NCI-H2029 treated with DMSO at 0.1 percent for 48 hours (cell line): ENCODE data around the gene NPAS3.

Experiments used
- DNase-seq: peaks from one replicate; lab custom pipeline; 2025; lab: John Stamatoyannopoulos, UW

The NPAS3 gene

DNA sequence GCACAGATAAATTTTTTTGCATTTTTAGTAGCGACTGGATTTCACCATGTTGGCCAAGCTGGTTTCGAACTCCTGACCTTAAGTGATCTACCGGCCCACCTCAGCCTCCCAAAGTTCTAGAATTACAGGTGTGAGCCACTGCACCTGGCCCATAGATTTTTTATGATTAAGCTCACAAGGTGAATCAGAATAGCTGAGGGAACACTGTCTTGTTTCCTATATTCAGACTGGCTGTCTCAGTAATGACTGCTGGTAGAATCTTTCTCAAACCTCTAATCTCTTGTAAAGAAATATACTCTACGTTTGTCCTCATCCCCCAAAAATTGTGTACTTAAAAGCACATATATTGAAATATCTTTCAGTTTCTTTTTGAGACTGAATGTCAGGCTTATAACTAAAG, 650.1 kb downstream of the NPAS3 start:
- DNase-seq = no peak

DNA sequence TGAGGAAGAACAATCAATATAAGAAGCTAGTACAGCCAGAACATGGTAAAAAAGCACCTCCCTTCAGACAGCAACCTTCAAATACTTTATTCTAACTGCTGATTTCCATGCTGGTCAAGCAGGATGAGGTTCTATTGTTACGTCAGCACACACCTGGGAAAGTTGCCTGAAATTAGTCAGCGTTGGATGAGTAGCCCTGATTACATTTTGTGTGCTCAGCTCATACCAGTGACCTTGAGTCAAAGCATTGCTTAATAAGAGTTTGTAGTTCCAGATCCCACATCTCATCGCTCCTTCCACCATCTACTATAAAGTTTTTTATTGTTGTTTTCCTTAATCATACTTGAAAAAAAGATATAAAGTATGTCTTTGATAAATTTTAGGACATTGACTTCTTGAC, 650.7 kb downstream of the NPAS3 start:
- DNase-seq = no peak

DNA sequence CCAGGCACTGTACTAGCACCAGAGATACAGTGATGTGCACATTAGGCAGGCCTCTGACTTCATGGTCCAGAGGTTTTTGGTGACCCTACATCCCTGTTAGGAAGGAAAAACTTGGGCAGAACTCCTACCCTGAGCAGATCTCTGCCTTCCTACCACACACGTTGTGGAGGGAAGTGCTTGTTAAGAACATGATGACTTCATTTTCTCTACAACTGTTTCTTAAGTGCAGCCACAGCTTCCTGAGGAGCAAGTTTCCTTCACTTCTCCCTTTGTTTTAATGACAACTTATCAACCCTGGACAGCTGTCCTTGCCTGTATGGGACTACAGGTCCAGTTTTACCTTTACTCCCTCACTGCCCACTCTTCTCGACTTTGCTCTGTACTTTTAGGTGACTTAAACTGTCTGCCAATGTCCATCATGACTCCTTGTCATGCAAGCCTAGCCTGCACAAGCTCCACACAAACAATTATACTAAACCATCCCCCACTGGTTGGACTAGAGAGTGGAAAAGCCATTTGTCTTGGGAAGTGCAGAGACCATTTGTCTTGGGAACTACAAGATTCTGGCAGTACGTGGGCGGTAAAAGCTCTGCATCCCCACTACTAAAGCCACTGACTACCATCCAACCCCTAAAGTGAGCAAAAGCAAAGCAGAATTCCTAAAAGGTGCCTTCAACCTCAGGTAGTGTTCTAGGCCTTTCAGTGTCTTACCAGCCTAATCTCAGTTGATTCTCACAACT, 652.4 kb downstream of the NPAS3 start:
- no peak for DNase-seq

GRCh38 chr14:33592297-33592696, 653.6 kb downstream of the NPAS3 start:
- no peak for DNase-seq

GRCh38 chr14:33596211-33597080, 657.8 kb downstream of the NPAS3 start:
- no peak for DNase-seq

DNA sequence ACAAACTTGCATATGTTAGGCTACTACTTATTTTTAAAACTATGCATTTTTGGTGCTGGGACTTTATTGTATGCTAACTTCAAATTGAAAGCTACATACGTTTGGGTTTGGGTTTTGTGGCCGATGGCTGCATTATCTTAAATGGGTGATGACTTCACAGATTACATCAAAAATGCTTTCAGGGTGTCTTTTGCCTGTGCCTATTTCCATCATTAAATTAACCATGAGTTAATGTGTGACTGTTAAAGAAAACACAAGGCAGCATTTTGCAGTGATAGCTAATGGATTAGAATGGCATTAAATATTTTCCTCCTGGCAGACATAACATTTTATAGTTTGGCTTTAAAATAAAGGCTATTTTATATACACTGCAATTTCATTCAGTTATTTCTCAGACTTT, 659.9 kb downstream of the NPAS3 start:
- no peak for DNase-seq

DNA sequence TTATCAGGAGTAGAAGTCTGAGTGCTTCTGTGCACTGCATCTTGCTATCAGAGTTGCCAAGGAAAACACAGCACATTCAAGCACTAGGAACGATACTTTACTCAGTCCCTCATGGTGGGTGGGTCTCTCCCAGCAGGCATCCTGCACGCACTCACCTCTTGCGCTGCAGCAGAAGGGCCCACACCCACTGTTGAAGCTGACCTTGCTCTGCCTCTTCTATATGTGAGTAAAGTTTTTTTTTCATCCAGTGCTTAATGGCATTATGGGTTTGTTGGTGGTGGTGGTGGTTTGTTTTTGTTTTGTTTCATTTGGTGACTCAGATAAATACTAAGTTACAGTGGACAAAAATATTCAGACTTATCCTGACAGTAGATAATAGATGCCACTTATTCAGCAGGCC, 663.7 kb downstream of the NPAS3 start:
- DNase-seq = no peak

GRCh38 chr14:33606591-33606990, 667.9 kb downstream of the NPAS3 start:
- DNase-seq = no peak

DNA sequence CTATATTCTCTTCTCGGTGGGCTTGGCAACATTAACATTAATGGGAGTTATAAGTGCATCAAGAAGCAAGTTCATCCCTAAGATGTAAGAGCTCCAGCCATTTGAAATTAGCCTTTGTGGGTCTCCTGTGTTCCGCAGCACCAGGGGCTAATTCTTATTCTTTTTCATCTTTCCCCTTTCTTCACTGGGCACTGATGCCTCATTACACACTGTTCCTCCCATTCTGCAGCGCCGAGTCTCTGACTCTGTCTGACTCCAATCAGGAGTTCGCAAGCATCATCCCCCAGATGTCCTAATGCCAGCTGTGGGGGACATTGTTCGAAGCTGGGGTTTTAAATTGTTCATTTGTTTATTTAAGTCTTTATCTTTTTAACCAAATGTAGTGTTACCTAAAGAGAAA, 670.9 kb downstream of the NPAS3 start:
- no peak for DNase-seq

- DNase-seq = no peak
Observed at GRCh38 chr14:33610121-33610520, 671.4 kb downstream of the NPAS3 start.

GRCh38 chr14:33611405-33612196, 672.9 kb downstream of the NPAS3 start:
- no peak for DNase-seq

- DNase-seq = no peak
Observed at GRCh38 chr14:33612197-33612505, 673.5 kb downstream of the NPAS3 start.

DNA sequence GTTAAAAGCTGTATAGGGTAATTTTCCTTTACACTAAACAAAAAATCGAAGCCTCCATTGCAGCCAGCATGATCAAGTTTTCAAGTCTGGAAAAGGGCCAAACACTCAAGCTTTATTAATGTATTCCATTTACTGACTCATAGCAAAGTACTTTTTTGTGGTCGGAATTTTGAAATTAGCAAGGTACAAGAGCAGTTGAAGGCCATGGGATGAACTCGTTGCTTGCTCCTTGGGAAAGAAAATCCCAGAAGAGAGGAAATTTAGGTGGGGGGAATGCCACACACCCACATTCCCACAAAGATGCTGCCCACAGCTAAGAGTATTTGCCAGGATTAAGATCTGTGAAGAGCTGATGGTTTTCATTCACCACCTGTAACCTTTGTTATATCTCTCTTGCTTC, 678.5 kb downstream of the NPAS3 start:
- peak; percentile 72 for DNase-seq

- no peak for DNase-seq
Observed at GRCh38 chr14:33618361-33619105, 679.9 kb downstream of the NPAS3 start.

DNA sequence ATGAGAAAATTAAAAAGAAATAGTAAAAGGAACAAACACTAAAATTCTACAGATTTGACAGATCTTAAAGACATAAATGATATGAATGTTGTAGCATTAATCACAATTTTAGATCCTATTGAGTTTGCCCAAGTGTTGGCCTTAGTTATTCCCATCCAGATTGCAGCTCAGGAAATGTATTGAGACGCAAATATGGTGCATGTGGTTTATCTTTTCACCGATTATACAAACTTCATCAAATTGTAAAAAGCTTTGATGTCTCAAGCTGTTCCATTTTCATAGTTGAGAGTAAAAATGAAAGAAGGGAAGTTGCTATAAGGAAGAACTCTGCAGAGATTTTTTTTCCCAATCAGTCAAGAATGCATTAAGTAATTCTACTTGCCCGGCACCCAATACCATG, 683.8 kb downstream of the NPAS3 start:
- DNase-seq = no peak

- no peak for DNase-seq
Observed at GRCh38 chr14:33629792-33630191, 691.1 kb downstream of the NPAS3 start.

GRCh38 chr14:33631021-33631420, 692.3 kb downstream of the NPAS3 start:
- DNase-seq = no peak

DNA sequence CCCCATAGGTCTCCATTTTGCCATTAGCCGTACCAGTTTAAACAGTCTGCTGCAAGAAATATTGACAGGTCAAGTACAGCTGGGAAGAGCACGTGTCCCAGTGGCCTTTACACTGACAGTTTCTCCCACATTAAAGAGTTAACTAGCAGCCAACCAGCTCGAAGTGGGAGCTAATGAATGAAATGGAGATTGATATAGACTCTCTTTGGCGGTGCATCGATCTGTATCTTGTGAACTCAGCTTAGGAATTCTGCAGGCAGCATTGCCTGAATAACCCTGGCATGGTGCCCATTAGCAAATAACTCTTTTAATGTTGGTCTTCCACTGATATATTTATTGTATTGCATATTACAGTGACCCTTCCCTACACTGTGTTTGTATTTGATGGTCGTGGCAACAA, 692.8 kb downstream of the NPAS3 start:
- peak; percentile 86 for DNase-seq

DNA sequence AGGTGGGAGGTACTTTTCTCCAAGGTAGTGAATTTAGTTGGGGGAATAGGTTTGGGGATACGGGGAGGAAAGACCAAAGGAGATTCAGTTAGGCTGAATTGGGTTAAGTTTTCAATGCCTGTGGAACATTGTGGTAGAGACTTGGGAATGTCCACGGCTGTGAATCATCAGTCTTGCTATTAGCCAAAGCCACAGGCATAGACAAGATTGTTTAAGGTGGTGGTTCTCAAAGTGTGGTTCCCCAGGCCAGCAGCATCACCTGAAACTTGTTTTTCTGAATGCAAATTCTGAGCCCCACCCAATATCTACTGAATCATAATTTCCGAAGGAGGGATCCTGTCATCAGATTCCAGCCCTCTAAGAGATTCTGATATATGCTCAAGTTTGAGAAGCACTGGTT, 696.0 kb downstream of the NPAS3 start:
- no peak for DNase-seq

DNA sequence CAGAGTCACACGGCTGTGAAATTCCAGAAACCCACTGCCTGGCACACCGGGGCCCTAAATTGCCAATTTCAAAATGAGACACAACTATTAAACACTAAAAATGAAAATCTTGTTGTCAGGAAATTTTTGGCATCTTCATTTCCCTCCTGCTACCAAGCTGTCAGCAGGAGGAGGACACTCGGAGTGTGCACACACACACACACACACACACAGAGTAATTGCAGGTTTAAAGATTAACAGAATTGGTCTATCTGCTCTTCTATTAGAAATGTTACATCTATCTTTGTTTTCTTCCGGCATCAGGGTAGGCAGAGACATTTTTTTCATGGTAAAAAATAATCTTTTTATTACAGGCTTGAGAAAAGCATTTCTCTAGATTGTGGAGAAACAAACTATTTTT, 698.0 kb downstream of the NPAS3 start:
- DNase-seq = no peak

- DNase-seq = no peak
Observed at GRCh38 chr14:33642080-33642479, 703.4 kb downstream of the NPAS3 start.

- no peak for DNase-seq
Observed at GRCh38 chr14:33642691-33643244, 704.1 kb downstream of the NPAS3 start.
